Choroid plexus epithelial cell (primary cell): ENCODE measurements around the gene ZDHHC14.

Experiments used
- DNase-seq: peaks from one replicate; pipeline ENCODE4 v3.0.0-alpha.2; 2010; ENCODE audit warnings: low read depth
- H3K4me3 ChIP-seq: 2 replicates; pipeline ENCODE4 v1.5.1; 2011; ENCODE audit warnings: low read depth, mild to moderate bottlenecking, control low read depth, low read length, moderate library complexity
- CTCF ChIP-seq: conservative IDR thresholded peaks from 2 replicates; pipeline ENCODE4 v1.5.1; 2011; ENCODE audit warnings: low read depth, mild to moderate bottlenecking, control low read depth, inconsistent platforms, low read length, moderate library complexity

ZDHHC14 gene

GRCh38 chr6:157442291-157442690 is 61.3 kb downstream of the ZDHHC14 start:
- no peak for TF ChIP-seq CTCF
- DNase-seq, result peak; percentile 70
- no peak overlapping the region for H3K4me3 ChIP-seq

- no peak overlapping the region for H3K4me3 ChIP-seq
- peak; percentile 85 for DNase-seq
- no peak for TF ChIP-seq CTCF
Measured at GRCh38 chr6:157443066-157443800, 62.2 kb downstream of the ZDHHC14 start.

GRCh38 chr6:157445277-157446009 is 64.5 kb downstream of the ZDHHC14 start:
- H3K4me3 ChIP-seq, result no peak overlapping the region
- no peak for DNase-seq
- no peak for TF ChIP-seq CTCF

GRCh38 chr6:157447735-157448134 is 66.7 kb downstream of the ZDHHC14 start:
- no peak for TF ChIP-seq CTCF
- no peak overlapping the region for H3K4me3 ChIP-seq
- no peak for DNase-seq

- no peak overlapping the region for H3K4me3 ChIP-seq
- TF ChIP-seq CTCF, result no peak
- peak; percentile 67 for DNase-seq
Measured at GRCh38 chr6:157449610-157450009, 68.6 kb downstream of the ZDHHC14 start.

- no peak overlapping the region for H3K4me3 ChIP-seq
- no peak for DNase-seq
- TF ChIP-seq CTCF, result no peak
Measured at GRCh38 chr6:157450931-157451742, 70.1 kb downstream of the ZDHHC14 start.
